GM18511 (cell line): ENCODE measurements around the gene SPATA20.

Experiments used
- ATAC-seq: cut with Tn5 transposase; IDR thresholded peaks from one replicate; pipeline ENCODE4 v1.9.1; 2021; ENCODE audit warnings: mild to moderate bottlenecking, moderate library complexity; ENCODE audit not compliant: unreplicated experiment

Gene SPATA20

DNA sequence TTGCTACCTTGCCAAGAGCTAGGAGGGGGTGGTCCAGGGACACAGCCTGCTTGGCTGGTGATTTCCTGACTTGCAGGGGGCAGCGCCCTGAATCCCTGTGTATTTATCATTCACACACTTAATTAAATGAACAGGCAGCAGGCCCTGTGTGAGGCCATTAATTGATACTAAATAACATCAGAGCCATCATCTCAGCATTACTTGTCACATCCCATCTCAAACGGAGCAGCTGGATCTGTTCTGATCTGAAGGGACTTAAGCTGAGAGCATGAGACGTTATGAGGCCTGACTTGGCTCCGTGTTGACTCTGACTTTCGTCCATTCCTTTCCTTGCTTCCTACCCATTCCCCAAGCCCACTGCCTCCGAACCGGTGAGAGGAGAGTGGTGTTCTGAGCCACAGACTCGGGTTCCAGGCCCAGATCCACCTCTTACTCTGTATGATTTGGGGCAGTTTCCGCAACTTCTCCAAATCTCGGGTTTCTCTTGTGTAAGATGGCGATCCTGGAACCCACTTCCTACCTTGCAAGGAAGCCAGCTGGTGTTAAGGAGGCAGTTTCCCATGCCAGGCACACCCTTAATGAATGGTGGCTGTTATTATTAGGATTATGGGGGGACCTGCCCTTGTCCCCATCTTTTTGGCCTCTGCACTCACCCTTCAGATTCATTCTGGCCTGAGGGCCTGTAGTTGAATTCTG is 47.3 kb downstream of the SPATA20 start:
- ATAC-seq: no peak

DNA sequence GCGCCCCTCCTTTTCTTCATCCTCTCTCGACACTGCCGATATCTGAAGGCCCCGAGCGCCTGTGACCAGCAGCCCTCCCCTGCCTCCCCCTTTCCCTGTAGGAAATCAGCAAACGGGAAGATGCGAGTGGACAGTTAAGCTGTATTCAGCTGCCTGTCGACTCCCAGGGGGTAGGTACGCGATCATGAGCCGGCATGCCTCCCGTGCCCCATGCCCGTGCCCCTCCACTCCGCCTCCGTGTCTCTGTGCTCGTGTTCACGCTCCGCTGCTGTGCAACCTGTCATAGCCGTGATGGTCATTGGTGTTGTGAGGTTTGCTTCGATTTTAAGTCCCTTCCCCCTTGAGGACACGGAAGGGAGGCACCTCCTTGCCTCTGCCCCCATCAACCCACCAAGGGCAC is 47.9 kb downstream of the SPATA20 start:
- no peak for ATAC-seq

DNA sequence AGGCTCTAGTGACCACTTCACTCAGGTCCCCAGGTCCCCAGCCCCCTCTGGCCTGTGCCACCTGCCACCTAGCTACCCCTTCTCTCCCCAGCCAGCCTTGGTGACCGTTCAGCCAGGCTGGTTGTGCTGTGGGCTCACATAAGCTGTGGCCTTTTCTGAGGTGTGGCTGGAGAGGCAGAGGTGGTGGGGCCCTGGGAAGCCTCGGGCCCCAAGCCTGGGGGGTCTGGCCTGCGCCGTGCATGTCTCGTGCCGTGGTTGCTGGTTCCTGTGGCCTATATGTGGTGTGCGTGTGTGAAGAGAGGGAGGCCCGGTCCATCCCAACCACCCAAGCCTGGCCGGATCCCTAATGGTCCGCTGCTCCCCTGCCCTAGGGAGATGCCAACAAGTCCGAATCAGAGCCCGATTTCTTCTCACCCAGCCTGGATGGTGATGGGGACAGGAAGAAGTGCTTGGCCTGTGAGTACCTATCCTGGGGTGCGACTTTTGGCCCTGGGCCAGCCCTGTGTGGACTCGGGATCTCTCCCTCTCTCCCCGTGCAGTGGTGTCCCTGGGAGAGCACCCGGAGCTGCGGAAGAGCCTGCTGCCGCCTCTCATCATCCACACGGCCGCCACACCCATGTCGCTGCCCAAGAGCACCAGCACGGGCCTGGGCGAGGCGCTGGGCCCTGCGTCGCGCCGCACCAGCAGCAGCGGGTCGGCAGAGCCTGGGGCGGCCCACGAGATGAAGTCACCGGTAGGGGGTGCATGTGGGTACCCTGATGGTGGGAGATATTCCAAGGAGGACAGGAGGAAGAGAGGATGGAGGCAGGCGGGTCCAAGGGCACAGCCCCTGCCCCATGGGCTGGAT is 49.4 kb downstream of the SPATA20 start:
- no peak for ATAC-seq

DNA sequence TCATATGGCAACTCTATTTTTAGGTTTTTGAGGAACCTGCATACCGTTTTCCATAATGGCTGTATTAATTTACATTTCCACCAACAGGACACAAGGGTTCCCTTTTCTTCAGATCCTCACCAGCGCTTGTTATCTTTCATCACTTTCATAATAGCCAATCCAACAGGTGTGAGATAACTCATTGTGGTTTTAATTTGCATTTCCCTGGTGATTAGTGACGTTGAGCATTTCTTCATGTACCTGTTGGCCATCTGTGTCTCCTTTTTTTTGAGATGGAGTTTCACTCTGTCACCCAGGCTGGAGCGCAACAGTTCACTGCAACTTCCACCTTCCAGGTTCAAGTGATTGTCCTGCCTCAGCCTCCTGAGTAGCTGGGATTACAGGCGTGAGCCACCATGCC is 51.5 kb downstream of the SPATA20 start:
- no peak for ATAC-seq

DNA sequence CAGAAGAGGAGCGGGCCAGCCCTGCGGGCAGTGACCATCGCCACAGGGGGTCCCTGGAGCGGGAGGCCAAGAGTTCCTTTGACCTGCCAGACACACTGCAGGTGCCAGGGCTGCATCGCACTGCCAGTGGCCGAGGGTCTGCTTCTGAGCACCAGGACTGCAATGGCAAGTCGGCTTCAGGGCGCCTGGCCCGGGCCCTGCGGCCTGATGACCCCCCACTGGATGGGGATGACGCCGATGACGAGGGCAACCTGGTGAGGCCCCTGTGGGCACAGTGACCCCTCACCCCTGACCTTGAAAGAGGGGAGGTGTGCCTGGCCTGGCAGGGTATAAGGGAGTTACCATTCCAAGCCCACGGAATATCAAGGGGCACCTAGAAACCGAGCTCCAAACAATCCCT is 52.6 kb downstream of the SPATA20 start:
- no peak for ATAC-seq

DNA sequence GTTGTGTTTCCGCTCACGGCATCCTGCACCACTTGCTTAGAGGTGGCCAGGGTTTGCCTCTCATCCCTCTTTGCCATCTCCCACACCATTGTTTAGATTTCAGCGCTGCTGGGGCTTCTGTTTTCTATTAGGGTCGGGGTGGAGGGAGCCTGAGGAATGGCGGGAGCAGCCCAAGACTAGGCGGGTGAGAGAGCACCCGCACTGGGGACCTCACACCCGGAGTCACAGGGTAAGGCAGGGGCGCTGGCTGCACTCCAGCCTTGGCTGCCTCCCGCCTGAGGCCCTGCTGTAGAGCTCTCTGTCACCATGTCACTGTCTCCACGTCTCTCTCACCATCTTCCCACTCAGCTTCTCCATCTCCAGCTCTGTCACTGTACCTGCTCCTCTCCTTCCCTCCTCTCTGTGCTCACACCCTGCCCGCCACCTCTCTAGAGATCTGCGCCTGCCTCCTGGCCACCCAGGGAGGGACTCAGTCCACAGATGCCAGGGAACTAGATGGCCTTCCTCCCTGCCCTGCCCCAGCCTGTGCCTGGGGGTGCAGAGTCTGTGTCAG is 54.9 kb downstream of the SPATA20 start:
- ATAC-seq: no peak

DNA sequence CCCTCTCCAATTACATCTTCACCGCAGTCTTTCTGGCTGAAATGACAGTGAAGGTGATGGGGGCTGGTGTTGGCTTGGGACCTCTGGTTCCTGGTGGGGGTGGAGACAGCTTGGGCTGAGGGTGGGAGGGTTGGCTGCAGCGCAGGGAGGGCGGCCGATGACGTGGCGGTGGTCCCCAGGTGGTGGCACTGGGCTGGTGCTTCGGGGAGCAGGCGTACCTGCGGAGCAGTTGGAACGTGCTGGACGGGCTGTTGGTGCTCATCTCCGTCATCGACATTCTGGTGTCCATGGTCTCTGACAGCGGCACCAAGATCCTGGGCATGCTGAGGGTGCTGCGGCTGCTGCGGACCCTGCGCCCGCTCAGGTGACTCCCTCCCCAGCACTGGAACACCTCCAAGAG is 55.9 kb downstream of the SPATA20 start:
- ATAC-seq: no peak

DNA sequence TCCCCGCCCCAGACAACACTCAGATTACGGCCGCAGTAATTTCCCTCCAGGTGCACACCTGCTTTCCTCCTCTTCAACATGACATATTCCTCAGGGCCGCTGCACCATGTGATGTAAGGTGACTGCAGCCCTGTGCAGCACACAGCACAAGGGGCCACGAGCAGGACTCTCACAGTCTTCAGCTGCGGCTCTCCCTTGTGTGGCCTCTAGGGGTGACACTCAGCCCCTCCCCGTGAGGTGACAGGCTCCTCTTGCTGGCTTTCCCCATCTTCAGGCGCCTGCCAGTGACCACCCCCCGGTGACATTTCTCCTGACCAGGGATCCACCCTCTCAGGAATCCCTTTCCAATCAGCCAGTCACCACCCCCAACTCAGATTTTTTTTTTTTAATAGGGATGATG is 56.4 kb downstream of the SPATA20 start:
- no peak for ATAC-seq

DNA sequence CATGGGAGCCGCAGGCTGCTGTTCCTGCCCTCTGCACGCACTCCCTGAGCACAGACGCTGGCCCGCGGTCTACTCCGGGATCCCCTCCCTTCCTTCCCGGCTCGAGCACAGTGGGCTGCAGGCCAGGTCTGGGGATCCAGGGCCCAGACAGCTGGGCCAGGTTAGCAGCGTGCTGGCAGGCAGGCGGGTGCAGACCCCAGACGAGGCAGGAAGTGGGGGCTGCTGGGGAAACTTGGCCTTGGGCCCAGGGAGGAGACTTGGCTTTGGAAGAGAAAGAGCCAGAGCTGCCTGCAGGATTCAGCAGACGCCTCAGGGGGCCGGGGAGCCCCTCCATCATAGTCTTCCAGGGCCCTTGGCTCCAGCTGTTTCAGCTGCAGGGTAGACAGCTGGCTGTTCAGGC is 57.5 kb downstream of the SPATA20 start:
- no peak for ATAC-seq

DNA sequence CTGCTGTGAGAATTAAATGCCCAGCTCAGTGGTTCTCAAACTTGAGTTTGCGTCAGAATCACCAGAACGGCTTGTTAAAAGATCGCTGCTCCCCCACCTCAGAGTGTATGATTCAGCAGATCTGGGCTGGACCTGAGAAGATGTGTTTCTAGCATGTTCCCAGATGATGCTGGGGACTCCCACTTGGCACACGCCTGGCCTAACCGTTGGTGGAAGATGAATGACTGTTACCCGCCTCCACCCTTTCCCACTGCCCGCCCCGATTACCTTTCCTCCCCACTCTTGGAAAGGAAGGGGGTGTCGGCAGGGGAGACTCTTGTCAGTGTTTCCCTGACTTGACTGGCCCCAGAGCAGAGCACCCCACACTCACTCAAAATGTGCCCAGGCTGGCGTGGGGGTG is 58.5 kb downstream of the SPATA20 start:
- ATAC-seq: no peak
